NCI-H2107 (cell line): ENCODE measurements around the gene RHOV.
A peak's percentile ranks its signal among the peaks of the same experiment; 100 is the strongest.

ENCODE experiments used
- DNase-seq: peaks from one replicate; lab custom pipeline; 2025; lab: John Stamatoyannopoulos, UW

RHOV gene, protein sequence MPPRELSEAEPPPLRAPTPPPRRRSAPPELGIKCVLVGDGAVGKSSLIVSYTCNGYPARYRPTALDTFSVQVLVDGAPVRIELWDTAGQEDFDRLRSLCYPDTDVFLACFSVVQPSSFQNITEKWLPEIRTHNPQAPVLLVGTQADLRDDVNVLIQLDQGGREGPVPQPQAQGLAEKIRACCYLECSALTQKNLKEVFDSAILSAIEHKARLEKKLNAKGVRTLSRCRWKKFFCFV

DNA sequence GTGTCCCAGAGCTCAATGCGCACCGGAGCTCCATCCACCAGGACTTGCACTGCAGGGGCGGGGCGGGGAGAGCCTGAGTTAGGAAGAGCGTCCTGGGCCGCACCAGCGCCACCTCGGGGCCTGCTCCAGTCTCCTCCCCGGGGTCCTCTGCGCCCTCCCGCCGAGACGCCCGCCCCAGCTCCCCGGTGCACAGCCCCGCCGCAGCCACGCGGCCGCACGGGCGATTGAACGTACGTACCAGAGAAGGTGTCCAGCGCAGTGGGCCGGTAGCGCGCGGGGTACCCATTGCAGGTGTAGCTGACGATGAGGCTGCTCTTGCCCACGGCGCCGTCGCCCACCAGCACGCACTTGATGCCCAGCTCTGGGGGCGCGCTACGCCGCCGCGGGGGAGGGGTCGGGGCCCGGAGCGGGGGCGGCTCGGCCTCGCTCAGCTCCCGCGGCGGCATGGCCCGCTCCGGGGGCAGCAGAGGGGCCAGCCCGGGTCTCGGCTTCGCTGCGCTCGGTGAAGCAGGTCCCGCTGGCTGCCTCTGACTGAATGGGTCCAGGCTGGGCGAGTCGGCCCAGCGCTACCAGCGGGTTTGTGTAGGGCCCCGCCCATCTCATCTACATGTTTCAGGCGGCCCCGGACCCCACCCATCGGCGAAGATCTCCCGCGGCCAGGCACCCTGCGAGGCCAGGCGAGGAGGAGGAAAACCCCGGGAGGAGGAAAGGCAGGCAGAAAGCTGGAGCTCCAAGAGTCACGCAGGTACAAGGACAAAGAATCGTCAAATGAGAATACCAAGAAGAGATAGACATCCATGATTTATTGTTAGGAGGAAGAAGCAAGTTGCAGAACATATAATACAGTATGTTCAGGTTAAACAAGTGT is at the start of gene RHOV:
TSS of gene RHOV (minus strand) at position 541 of the 868 bp plus-strand sequence. CDS start at position 446, 95 bp downstream.
- DNase-seq = no peak

DNA sequence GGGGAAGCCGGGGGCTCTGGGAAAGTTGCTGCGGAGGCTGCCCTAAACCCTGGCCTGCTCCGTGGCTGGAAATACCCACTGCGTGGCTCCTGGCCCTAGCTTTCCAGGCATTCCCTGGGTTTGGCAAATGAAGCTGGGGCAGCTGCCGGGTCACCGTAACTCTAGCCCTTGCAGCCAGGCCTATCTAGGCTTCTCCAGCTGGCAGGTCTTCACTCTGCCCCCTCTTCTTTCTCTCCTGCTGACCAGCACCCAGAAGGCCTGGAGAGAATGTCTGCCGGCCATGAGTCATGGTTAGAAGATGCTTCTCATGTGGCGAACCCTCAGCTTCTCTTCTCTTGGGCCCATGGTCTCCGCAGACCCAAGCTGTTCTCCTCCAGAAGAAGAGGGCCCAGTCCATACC is 49.5 kb upstream of the RHOV start:
- no peak for DNase-seq

DNA sequence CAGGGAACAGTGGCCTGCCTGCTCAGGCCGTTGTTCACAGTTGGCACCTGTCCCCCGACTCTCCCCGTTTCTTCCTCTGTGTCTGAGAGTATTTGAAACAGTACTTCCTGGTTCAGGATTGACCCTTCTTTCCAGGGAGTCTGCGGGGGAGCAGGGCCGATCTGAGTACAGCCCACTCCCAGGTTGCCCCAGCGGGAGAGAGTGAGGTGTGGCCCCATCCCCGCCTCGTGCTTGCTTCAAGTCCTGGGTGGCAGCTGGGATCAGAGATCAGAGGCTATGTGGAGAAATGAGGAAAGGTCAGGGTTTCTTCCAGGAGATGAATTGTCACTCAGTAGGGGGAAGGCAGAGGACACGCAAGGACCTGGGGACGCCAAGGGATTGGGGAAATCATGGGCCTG is 48.6 kb upstream of the RHOV start:
- DNase-seq = no peak

DNA sequence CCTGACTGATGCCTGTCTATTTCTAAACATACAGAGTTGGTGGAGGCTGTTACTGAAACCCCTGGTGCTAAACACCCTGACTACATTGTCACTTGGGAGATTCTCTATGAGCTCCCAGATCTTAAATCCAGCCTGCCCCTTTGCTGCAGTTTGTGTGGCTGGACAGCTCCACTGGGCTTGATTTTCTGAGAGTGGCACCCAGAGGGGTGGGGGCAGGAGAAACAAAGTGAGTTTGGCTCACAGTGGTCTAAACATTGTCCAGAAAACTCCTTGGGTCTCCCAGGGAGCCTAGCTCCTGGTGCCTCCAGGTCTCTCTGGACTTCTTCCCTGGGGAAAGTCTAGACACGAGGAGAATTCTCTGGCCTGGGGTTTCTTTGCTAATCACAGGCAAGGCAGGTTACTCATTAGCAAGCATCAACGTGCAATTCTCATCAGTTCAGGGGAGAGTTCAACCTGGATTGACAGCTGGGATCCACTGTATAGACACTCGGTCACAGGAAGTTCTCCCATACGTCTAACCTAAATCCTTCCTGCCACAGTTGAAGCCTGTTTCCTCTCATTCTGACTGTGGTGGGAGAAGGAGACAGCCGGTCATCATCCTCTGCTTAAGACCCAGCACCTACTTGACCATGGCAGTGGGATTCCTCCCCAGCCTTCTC is 48.0 kb upstream of the RHOV start:
- no peak for DNase-seq

DNA sequence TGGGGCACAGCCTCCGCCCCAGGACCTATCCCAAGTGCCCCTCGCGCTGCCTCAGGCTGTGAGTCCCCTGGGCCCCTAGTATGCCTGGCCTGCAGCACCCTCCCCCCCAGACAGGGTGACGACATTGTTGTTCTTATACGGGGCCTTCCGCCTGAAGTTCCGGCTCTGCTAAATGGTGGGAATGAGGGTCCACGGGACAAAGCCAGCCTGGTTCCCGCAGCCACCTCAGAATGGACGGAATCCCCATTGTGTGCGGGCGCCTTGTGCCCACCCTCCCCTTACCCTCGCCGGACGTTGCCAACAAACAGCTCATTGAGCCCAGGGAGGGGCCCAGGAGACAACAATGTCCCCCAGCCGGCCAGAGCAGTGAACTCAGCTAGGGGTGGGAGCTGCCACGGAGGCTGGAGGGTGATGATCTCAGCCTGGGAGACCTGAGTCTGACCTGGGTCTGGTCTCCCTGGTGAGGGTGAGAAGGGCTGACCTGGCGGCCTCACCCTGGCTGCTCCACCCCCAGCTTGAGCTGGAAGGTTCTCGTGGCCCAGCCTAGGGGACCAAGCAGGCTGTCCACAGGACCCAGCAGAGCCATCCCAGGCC is 44.9 kb upstream of the RHOV start:
- DNase-seq = no peak

DNA sequence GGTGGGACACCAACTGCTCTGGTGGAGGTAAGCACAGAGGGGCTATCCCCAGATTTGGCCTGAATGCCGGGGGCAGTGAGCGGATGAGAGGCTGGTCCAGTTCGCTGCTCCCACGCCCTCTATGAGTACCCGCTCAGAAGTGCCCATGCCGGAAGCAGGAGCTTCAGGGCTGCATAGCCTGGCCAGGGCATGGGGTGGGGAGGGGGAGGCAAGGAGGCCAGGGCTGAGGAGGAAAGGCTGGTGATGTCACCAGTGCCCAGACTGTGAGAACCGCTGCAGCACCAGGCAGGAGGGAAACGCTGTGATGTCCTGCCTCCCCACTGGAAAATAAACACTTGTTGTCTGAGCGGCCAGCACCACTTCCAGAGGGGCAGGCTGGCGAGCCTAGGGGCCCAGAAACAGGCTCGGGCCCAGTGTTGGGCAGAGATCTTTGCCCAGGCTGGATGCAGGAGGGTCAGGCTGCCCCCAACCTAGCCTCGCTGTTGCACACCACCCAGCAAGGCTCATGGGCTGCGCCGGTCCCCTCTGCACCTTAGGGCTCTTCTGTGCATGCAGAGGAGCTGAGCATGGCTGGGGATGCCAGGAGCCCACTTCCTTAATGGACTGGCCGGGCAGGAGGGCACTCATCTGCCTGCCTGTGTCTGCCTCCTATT is 44.2 kb upstream of the RHOV start:
- DNase-seq = no peak

DNA sequence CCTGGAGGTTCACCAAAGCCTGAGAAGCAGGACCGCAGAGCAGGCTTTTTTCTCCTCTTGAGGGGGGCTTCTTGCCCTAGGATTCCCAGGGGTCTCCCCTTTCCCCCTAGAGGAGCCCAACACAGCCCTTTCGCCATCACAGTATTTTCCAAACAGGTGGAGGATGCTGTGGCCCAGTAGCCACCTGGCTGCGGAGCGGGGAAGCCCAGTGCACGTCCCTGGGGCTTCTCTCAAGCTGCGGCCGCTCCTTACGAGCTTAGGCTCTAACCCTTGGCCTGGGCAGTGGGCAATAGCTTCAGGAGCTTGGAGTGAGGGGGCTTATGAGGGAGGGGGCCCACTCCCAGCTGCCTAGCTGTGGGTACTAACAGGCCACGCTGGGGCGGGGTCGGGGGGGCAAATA is 43.6 kb upstream of the RHOV start:
- DNase-seq = no peak

DNA sequence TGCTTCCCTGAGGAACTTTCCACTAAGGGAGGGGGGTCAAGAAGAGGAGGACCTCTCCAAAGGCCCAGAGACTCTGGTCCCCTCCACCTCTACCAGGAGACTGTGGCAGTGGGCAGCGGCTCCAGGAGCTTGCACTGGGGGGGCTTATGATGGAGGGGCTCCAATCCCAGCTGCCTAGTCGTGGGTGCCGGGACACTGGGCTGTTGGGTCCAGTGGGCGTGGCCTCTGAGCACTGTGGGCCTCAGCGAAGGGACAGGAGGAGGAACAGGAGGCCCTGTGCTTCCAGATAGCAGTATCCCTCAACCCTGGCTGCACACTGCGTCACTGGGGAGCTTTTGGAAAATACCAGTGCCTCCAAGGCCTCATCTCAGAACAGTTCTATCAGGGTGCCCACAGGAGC is 41.6 kb upstream of the RHOV start:
- DNase-seq = no peak

DNA sequence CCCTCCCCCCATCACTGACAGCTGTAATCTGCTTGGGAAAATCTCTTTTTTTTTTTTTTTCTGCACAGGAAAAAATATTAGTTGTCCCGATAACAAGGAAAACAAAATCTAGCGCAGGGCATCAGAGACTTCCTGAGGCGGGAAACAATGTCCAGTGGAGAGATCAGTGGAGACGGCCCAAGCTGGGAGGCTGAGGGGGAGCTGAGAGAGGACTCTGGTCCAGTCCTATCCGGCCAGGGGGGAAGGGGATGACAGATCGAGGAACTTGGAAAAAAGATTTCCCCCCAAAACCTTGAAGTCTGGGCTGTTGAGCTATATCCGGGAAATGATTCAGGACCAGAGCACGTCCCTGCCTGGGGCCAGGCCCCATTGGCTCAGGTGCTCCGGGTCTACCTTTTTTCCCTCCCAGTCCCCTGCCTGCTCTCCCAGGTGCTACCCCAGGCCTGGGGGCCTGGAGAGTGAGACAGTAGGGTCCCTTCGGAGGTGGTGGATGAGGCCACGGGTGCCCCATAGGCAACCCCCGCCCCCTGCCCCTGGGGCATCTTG is 41.2 kb upstream of the RHOV start:
- no peak for DNase-seq

DNA sequence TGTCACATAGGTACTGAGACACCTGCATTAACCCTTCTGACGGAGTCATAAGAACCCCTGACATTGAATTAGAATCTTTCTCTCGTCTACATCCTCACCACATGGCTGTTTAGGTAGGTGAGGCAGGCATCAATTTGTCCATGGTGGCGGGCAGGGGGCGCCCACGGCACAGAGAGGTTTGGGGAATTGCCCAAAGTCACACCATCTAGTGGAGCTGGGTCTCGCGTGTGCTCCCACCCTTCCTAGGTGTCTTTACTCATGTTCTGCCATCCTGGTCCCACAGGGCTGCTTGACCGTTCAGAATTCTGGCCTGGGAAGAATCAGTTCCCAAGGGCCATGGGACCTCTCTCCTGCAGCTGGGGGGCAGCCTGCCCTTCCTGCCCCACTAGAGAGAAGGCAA is 40.5 kb upstream of the RHOV start:
- no peak for DNase-seq

DNA sequence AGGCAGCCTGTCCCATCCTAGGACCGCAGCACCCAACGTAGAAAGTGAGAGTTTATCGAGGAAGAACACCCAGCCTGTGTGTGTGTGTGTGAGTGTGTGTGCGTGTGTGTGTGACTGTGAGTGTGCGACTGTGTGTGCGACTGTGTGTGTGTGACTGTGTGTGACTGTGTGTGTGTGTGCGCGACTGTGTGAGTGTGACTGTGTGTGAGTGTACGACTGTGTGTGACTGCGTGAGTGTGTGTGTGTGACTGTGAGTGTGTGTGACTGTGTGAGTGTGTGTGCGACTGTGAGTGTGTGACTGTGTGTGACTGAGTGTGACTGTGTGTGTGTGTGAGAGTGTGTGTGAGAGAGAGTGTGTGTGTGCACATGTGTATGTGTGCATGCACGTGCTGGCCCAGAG is 40.0 kb upstream of the RHOV start:
- DNase-seq = no peak

DNA sequence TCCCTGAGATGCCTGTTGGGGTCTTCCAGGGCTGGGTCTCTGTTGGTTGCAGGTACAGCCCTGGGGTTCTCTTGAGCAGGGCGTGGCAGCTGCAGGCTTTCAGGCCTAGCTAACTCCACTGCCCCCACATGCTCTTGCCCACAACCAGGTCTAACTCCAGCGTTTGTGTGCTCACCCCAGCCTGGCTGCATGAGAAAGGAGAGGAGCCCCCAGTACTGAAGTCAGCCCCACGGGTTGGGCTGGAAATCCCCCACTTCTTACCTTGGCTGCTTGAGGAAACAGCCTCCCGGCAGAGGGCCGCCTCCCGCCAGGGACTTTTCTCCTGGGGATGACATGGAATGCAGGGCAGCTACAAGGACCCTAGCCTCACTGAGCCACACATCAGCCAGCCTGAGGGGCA is 38.4 kb upstream of the RHOV start:
- DNase-seq = no peak

DNA sequence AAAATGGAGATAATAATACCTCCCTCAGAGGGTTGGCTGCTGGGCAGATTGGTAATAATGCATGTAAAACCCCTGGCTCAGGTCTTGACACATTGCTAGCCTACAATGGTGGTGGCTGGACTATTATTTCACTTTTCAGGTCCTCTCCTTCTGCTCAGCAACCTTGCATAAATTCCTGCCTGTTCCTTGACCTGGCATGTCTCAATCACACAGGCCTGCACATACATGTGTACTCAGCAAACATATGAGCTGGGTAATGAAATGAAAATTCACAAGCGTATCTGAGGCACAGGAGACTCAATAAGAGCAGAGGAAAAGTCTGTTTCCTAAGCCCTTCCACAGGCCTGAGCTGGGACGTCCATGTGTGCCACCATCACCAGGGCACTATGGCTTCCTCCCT is 37.7 kb upstream of the RHOV start:
- no peak for DNase-seq

DNA sequence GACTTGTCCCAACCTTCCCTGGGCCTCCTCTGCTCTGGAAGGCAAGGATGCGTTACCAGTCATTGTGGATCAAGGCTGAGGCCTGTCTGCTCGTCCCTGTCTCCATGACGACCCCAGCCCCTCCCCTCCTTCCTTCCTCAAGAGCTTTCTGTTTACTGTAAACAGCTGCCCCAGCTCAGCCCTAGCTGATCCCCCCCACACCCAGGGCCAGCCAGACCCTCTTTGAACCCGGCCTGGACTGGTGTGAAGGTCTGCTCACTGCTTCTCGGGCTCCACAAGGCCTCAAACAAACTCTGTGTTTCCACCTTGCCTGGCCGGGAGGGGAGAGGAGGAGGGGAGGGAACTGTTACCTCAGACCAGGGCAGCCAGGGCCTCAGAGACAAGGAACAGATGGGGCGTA is 37.1 kb upstream of the RHOV start:
- no peak for DNase-seq

DNA sequence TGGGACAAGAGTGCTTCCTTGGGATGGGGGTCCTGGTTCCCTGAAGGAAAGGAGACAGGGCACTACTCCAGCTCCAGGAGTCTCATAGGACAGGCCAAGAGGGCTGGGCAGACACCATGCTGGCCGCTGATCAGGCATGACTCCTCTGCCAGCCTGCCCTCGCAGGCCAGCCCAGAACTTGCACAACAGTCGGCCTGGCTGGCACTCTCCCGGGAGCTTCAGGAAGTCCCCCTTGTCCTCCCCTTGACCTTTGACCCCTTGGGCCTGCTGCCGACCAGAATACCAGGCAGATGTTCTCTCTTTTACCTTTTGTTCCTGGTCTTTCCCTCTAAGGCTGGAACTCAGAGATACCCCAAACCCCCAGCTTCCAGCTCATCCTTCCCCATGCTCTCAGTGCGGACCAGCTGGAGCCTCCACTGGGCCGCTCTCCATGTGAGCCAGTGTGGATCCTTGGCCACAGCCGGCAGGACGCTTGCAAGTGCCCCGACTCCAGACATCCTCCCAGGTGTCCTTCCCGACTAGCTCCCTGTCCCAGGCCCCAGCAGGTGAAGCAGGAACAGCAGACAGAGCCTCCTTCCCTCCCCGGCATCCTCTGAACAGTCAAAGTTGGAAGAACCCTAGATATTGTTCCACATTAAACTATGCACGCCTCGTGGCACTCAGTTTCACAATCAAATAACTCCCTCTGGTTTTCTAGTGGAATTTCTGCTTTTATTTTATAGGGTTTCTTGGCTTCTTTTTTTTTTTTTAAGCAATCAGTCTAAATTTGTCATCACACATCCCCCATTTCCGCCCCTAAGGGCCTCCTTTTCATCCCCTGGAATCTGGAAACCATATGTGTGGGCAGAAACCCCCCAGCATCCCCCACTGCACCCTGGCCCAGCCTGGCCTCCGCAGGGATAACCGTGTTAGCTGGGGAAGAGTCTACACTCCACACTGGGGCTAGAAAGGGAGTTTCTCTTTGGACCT is 35.9 kb upstream of the RHOV start:
- DNase-seq = no peak

DNA sequence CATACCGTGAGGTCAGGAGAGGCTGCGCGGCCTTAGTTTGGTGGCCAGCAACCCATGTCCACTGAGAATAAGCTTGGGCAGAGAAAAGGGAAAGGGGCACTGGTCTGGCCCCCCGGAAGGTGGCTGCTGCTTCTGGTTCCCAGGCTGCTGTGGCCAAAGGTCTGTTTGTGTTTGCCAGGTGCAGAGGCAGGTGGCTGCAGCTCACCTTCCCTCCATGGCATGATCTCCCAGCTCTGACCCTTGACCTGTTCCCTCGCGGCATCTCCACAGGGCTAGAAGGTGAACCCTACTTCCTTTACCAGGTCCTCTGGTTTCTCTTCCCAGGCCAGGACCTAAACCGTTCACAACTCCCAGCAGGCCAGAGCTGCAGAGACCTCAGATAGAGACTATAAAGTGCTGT is 34.1 kb upstream of the RHOV start:
- no peak for DNase-seq

DNA sequence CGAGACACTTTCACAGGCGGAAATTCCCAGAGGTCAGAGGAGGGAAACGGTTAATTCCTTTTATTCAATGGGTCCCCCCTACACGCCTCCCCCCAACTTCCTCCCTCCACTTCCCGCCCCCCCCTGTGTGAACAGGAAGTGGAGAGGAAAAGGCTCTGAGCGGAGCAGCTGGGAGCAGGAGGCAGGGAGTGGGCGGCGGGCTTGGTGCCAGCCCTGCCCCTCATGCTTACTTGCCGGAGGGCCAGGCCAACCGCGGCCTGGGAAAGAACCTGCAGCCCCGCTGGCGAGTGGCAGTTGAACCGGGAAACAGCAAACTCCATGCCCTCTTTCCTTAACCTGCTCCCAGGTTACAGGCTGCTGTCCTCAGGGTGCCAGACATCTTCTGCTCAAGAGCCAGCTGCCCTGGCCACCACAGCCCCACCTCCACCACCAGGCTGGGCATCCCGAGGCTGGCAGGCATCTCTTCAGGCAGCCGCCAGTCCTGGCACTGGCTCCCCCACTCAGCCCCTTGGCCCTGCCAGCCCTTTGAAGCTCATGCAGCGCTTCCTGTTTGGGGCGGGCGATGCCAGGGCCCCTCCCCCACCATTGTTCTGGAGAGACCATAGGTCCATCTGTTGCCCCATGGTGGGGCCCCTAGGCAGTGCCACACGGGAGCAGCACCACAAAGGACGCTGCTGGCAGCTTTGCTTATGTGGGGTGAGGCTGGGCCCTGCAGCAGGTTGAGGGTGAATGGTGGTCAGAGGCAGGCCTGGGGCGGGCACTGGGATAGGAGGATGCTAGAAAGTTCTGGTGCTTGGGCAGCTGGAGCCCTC is 33.2 kb upstream of the RHOV start:
- no peak for DNase-seq

DNA sequence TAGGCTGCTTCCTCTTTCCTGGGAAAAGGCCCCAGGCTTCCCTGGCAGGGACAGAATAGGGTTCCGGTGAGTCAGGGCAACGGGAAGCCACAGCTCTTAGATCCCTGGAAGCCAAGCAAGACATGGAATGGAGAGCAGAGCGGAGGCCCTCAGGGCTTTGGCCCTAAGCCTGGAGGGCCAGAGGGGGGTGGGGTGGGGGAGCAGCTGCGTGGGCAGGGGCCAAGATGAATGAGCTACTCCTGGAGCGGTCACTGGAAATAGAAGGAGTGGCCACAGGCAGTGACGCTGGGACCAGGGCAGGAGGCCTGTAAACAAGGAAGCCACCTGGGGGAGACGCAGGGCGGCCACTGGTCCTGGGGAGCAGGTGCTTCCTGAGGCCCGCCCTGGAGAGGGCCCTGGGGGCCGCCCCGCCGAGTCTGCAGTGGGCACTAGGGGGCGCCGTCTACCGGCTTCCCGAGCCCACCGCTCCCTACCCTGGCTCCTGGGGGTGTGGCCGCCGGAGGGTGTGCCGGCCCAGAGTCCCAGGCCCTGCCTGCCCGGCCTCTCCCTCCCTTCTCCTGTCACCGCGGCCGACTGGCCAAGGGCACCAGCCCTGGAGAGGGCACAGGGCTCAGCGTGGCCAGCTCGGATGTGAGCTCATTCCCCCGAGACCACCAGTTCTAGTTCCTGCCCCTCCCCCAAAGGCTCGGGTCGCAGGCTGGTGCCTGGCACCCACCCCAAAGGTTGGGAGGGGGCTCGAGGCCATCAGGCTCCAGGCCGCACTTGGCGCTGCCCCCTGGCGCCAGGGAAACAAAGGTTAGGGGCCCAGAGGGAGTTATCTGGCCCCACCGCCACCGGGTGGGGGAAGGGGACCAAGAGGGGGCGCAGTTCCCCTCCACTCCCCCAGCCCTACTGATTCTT is 32.3 kb upstream of the RHOV start:
- peak; percentile 27 for DNase-seq
